ENCODE measurements around the gene TMPRSS5.

- TF ChIP-seq CTCF (conservative IDR thresholded peaks at IDR 0.05; ENCODE audit: low read depth, low read length) = no peak
- no peak for TF ChIP-seq EZH2 (IDR thresholded peaks at IDR 0.05; ENCODE audit: borderline replicate concordance, low read depth, low read length, poor library complexity, severe bottlenecking)
These were observed 9.0 kb downstream of the TMPRSS5 start for GRCh38 chr11:113697111-113697510.

Data from A673 (cell line).